ENCODE measurements around the gene PIEZO1. TPM values are rescaled to one million over a fixed set of nuclear protein-coding genes. Genes with fewer than 3 reads are reported as not detected.

PIEZO1 gene
- total RNA-seq, 4 donors from 2014 or later, result 105 to 248 (median 172) TPM

DNA sequence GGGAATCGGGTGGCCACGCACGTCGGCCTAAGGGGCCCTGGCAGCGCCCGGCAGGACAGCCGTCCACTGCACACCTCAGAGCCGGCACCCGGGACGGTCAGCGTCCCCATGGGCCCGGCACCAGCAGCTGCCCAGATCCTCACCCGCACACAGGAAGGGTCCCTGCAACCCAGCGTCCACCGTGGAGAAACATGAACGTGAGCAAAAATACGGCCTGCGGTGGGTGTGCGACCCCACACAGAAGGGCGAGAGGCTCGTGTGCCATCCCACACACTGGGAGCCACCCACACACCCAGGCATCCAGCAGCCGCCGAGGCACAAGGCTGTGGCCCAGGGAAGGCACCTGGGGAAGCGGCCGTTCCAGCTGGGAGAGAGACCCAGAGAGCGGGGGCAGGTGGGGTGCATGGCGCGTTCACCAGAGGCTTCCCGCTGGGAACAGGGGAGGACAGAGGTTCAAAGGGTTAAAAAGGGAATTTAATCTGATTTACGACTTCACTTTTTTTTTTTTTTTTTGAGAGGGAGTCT is 6.4 kb downstream of the PIEZO1 start:
- Histone ChIP-seq H3K4me3 (no peak overlapping the region), H3K9me3 (no peaks in the 10 kb centered on the region), H3K27me3 (no peaks in the 10 kb centered on the region), H3K36me3 (no peaks in the 10 kb centered on the region), H3K4me1 (peaks cover 3 to 100% (median 78%) of the 10 kb centered on the region in 3 donors), H3K27ac (peak overlapping the region in 3 of 4 donors; percentile 88 to 99 (median 98))
- TF ChIP-seq POLR2AphosphoS5 (IDR thresholded peaks at IDR 0.05) (no peak), EP300 (IDR thresholded peaks at IDR 0.05) (no peak), POLR2A (IDR thresholded peaks at IDR 0.05) (no peak)
- TF ChIP-seq, protein P1, sequence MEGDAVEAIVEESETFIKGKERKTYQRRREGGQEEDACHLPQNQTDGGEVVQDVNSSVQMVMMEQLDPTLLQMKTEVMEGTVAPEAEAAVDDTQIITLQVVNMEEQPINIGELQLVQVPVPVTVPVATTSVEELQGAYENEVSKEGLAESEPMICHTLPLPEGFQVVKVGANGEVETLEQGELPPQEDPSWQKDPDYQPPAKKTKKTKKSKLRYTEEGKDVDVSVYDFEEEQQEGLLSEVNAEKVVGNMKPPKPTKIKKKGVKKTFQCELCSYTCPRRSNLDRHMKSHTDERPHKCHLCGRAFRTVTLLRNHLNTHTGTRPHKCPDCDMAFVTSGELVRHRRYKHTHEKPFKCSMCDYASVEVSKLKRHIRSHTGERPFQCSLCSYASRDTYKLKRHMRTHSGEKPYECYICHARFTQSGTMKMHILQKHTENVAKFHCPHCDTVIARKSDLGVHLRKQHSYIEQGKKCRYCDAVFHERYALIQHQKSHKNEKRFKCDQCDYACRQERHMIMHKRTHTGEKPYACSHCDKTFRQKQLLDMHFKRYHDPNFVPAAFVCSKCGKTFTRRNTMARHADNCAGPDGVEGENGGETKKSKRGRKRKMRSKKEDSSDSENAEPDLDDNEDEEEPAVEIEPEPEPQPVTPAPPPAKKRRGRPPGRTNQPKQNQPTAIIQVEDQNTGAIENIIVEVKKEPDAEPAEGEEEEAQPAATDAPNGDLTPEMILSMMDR (IDR thresholded peaks at IDR 0.05), result no peak
- ATAC-seq, result no peak
- WGBS, 2 donors (ENCODE audit: low coverage in 1 of 2), result 50 to 78% methylated on average over 1 to 7 of the region's 30 CpGs

DNA sequence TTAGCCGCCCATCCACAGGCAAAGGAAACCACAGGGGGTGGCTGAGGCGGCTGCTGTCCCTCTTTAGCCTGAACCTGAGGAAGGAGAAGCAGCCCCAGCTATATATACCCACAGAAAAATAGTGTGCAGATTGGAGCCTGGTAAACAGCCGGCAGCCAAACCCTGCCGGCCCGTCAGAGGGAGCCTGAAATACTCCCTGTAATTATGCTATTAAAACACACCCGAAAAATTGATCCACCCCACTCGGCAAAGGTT is 6.8 kb downstream of the PIEZO1 start:
- WGBS, 2 donors (ENCODE audit: low coverage in 1 of 2), result no CpG with 5 or more reads among the region's 7 CpGs

DNA sequence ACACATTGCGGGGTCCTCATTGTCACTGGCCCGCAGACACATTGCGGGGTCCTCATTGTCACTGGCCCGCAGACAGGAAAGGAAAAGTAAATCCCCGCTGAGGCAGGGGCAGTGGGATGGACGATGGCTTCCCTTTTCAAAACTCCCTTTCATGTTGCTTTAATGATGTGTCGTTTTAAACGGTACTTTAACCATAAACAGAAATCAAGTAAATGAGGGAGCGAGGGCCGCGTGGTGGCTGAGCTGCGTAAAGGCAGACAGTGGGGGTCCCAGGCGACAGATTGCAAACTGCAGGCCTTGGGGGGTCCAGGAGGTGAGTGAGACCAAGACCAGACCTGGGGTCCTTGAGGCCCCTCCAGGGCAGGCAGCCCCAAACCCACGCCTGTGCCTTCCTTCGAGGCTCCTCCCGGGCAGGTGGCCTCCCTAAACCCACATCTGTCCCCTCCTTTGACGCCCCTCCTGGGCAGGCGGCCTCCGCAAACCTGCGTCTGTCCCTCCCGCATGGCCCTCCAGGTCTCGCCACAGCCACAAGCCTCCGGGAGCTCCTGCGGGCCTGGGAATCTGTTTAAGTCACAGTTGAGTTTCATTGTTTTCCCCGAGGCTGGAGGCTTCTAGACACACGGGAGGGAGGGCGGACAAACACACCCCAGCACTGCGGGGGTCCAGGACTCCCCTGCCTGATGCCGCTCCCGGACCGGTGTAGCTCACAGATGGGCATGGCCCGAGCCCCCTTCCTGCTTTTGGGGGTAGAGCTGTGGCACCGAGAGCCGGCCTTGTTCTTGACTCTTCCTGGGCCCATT is 7.3 kb downstream of the PIEZO1 start:
- Histone ChIP-seq H3K9me3 (no peaks in the 10 kb centered on the region), H3K27ac (peak overlapping the region in 3 of 4 donors; percentile 88 to 99 (median 98)), H3K36me3 (no peaks in the 10 kb centered on the region), H3K27me3 (no peaks in the 10 kb centered on the region), H3K4me3 (no peak overlapping the region), H3K4me1 (peaks cover 7 to 100% (median 81%) of the 10 kb centered on the region in 3 donors)
- no peak for TF ChIP-seq EP300 (IDR thresholded peaks at IDR 0.05)
- TF ChIP-seq, protein P1 (IDR thresholded peaks at IDR 0.05), result no peak
- TF ChIP-seq POLR2A (IDR thresholded peaks at IDR 0.05), result no peak
- TF ChIP-seq POLR2AphosphoS5 (IDR thresholded peaks at IDR 0.05), result no peak
- ATAC-seq, result no peak
- WGBS, 2 donors (ENCODE audit: low coverage in 1 of 2), result 70 to 73% methylated on average over 8 to 9 of the region's 34 CpGs

More for the DNA sequence above, 6.8 kb downstream of the PIEZO1 start:
- no peak for ATAC-seq
- Histone ChIP-seq H3K4me3 (no peak overlapping the region), H3K27ac (peak overlapping the region in 3 of 4 donors; percentile 88 to 99 (median 98)), H3K27me3 (no peaks in the 10 kb centered on the region), H3K36me3 (no peaks in the 10 kb centered on the region), H3K4me1 (peaks cover 5 to 100% (median 78%) of the 10 kb centered on the region in 3 donors), H3K9me3 (no peaks in the 10 kb centered on the region)
- TF ChIP-seq POLR2AphosphoS5 (IDR thresholded peaks at IDR 0.05) (no peak), EP300 (IDR thresholded peaks at IDR 0.05) (no peak), POLR2A (IDR thresholded peaks at IDR 0.05) (no peak)
- TF ChIP-seq, protein P1 (IDR thresholded peaks at IDR 0.05), result no peak

DNA sequence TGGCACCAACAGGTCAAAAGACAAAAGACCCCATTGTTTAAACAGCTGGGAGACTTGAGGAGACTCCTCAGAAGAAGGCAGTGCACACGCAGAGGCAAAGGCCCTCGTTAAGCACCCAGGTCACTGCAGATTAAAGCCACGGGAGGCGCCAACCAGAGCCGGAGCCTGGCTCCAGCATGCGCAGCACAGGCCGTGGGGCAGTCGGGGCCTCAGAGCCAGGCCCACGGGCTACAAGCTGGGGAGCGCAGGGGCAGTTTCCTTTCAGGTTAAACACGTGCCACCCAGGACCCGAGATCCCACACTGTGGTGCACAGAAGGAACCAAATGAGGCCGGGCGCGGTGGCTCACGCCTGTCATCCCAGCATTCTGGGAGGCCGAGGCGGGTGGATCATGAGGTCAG is 9.2 kb downstream of the PIEZO1 start:
- no peaks in the 10 kb centered on the region for H3K27me3 ChIP-seq
- peaks cover 9 to 100% (median 79%) of the 10 kb centered on the region in 3 donors for H3K4me1 ChIP-seq
- H3K27ac ChIP-seq, result peak overlapping the region in 2 of 4 donors; percentile 98 to 99
- no peaks in the 10 kb centered on the region for H3K36me3 ChIP-seq
- no peak for ATAC-seq
- WGBS, 2 donors (ENCODE audit: low coverage in 1 of 2), result 79 to 82% methylated on average over 9 to 10 of the region's 18 CpGs
- no peaks in the 10 kb centered on the region for H3K9me3 ChIP-seq
- H3K4me3 ChIP-seq, result no peak overlapping the region
- TF ChIP-seq POLR2AphosphoS5 (IDR thresholded peaks at IDR 0.05) (no peak), EP300 (IDR thresholded peaks at IDR 0.05) (no peak)
- TF ChIP-seq, protein P1 (IDR thresholded peaks at IDR 0.05), result no peak
